ENCODE results near the gene RFC3.
"Not testable (repeated sequence)": the region's sequence is repeated elsewhere in the genome, so short reads cannot be mapped to it uniquely, and the experiment has no call there.

The RFC3 gene

GRCh38 chr13:33782631-33783030 is 35.3 kb upstream of the RFC3 start:
- Mint-ChIP-seq H3K9me3 (peaks cover 7% of the 10 kb centered on the region), H3K27ac (no peak overlapping the region), H3K4me3 (no peak overlapping the region), H3K4me1 (no peaks in the 10 kb centered on the region), H3K36me3 (ENCODE audit: low read depth) (no peaks in the 10 kb centered on the region), H3K27me3 (ENCODE audit: low read depth) (no peaks in the 10 kb centered on the region)
- no peak for TF ChIP-seq CTCF (IDR thresholded peaks at IDR 0.05; ENCODE audit: unreplicated experiment in 3 of 3)

GRCh38 chr13:33783212-33783611 is 34.7 kb upstream of the RFC3 start:
- not testable (repeated sequence) for H3K4me3 Mint-ChIP-seq

GRCh38 chr13:33784738-33785137 is 33.2 kb upstream of the RFC3 start:
- TF ChIP-seq CTCF (IDR thresholded peaks at IDR 0.05; ENCODE audit: unreplicated experiment in 3 of 3), result no peak
- no peaks in the 10 kb centered on the region for H3K4me1 Mint-ChIP-seq
- H3K4me3 Mint-ChIP-seq, result no peak overlapping the region

More at GRCh38 chr13:33783212-33783611, 34.7 kb upstream of the RFC3 start:
- not testable (repeated sequence) for H3K9me3 Mint-ChIP-seq; H3K27ac Mint-ChIP-seq; H3K36me3 Mint-ChIP-seq (ENCODE audit: low read depth); H3K4me1 Mint-ChIP-seq; H3K27me3 Mint-ChIP-seq (ENCODE audit: low read depth)

DNA sequence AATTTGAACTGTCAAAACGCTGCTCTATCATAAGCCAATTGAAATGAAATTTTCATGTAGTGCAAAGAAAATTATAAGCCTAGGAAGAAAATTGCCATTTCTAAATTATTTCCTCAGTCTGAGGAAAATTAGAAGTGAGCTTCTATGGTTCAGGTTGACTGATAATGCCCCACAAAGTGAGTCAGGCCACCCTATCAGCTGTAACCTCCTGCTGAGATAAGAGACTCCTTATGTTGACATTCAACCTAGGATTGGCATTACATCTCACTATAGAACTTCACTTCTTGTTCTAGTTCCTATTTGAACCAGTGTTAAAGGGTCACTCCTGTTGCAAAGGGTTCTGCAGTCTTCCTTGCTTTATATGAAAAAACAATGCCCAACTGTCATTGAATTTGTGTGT is 32.6 kb upstream of the RFC3 start:
- H3K27me3 Mint-ChIP-seq (ENCODE audit: low read depth), result no peaks in the 10 kb centered on the region
- H3K27ac Mint-ChIP-seq, result no peak overlapping the region
- no peak overlapping the region for H3K4me3 Mint-ChIP-seq
- peaks cover 7% of the 10 kb centered on the region for H3K9me3 Mint-ChIP-seq
- no peaks in the 10 kb centered on the region for H3K36me3 Mint-ChIP-seq (ENCODE audit: low read depth)
- no peaks in the 10 kb centered on the region for H3K4me1 Mint-ChIP-seq
- TF ChIP-seq CTCF (IDR thresholded peaks at IDR 0.05; ENCODE audit: unreplicated experiment in 3 of 3), result no peak

More at GRCh38 chr13:33784738-33785137, 33.2 kb upstream of the RFC3 start:
- Mint-ChIP-seq H3K36me3 (ENCODE audit: low read depth) (no peaks in the 10 kb centered on the region), H3K27me3 (ENCODE audit: low read depth) (no peaks in the 10 kb centered on the region), H3K27ac (no peak overlapping the region), H3K9me3 (peaks cover 7% of the 10 kb centered on the region)

GRCh38 chr13:33787051-33787591 is 30.8 kb upstream of the RFC3 start:
- H3K27ac Mint-ChIP-seq, result no peak overlapping the region
- H3K4me3 Mint-ChIP-seq, result no peak overlapping the region
- no peaks in the 10 kb centered on the region for H3K4me1 Mint-ChIP-seq
- H3K36me3 Mint-ChIP-seq (ENCODE audit: low read depth), result no peaks in the 10 kb centered on the region
- no peak for TF ChIP-seq CTCF (IDR thresholded peaks at IDR 0.05; ENCODE audit: unreplicated experiment in 3 of 3)
- peaks cover 7% of the 10 kb centered on the region for H3K9me3 Mint-ChIP-seq
- no peaks in the 10 kb centered on the region for H3K27me3 Mint-ChIP-seq (ENCODE audit: low read depth)

GRCh38 chr13:33789066-33789606 is 28.8 kb upstream of the RFC3 start:
- TF ChIP-seq CTCF (IDR thresholded peaks at IDR 0.05; ENCODE audit: unreplicated experiment in 3 of 3), result no peak
- H3K4me3 Mint-ChIP-seq, result no peak overlapping the region
- no peaks in the 10 kb centered on the region for H3K27me3 Mint-ChIP-seq (ENCODE audit: low read depth)
- no peaks in the 10 kb centered on the region for H3K4me1 Mint-ChIP-seq
- H3K9me3 Mint-ChIP-seq, result peaks cover 7% of the 10 kb centered on the region
- H3K27ac Mint-ChIP-seq, result no peak overlapping the region
- H3K36me3 Mint-ChIP-seq (ENCODE audit: low read depth), result no peaks in the 10 kb centered on the region
